K562 (cell line): ENCODE data around the gene STMP1. TPM values are rescaled to one million over a fixed set of nuclear protein-coding genes. Genes with fewer than 3 reads are reported as not detected.

Experiments used
- C11orf30 ChIP-seq: fragments of 450-650 bp; IDR thresholded peaks from 2 replicates; pipeline ENCODE4 v1.6.1; 2016; ENCODE audit warnings: low read depth, mild to moderate bottlenecking
- CCNT2 ChIP-seq: IDR thresholded peaks from 2 replicates; pipeline ENCODE4 v1.6.1; 2011; ENCODE audit warnings: borderline replicate concordance, low read depth, mild to moderate bottlenecking, moderate library complexity, mixed read lengths, low read length; ENCODE audit not compliant: insufficient read length; ENCODE audit errors: extremely low read depth
- CHD2 ChIP-seq: IDR thresholded peaks from 2 replicates; pipeline ENCODE4 v1.6.1; 2011; ENCODE audit warnings: low read depth, low read length
- ETS2 ChIP-seq: IDR thresholded peaks from 2 replicates; pipeline ENCODE4 v1.6.1; 2016; ENCODE audit warnings: borderline replicate concordance, missing genetic modification characterization, mild to moderate bottlenecking, moderate library complexity, missing compliant biosample characterization; ENCODE audit not compliant: poor library complexity, severe bottlenecking
- GTF2F1 ChIP-seq: IDR thresholded peaks from 2 replicates; pipeline ENCODE4 v1.6.1; 2011; ENCODE audit warnings: low read depth, low read length, improper control_type of control experiment
- HNRNPH1 ChIP-seq: fragments of 200-400 bp; formaldehyde crosslinking; optimal IDR thresholded peaks from 2 replicates; pipeline ENCODE3; 2017; ENCODE audit warnings: low read depth, mild to moderate bottlenecking, low read length, moderate library complexity
- MTA2 ChIP-seq: fragments of 450-650 bp; IDR thresholded peaks from 2 replicates; pipeline ENCODE4 v1.6.1; 2016; ENCODE audit warnings: low read depth
- TEAD1 ChIP-seq, 2 experiments: fragments of 450-650 bp in 1 of 2; sonication (generic) in 1 of 2; formaldehyde crosslinking; IDR thresholded peaks; 2 replicates each; pipeline versions ENCODE4 v1.4.0 to v1.8.0; 2020 to 2022; ENCODE audit warnings: mild to moderate bottlenecking in 2 of 2, missing genetic modification reagents in 1 of 2
- ZEB2 ChIP-seq: fragments of 450-650 bp; IDR thresholded peaks from 2 replicates; pipeline ENCODE4 v1.6.1; 2016
- polyA plus RNA-seq, 8 experiments: library from polyadenylated mRNA; depleted of rRNA in 4 of 8; stranded (reverse) in 5 of 8; unstranded in 3 of 8; fragments of >200 nt; fragmentation: Nextera tagmentation in 2 of 8; fragmentation: Illumina TruSeq in 1 of 8; extraction: Ambion mirVana in 2 of 8; extraction: Trizol in 1 of 8; gene quantifications; 2 replicates each; pipeline versions ENCODE4 v1.2.1 to v1.2.3, GENCODE V29; 2011 to 2014; ENCODE audit warnings: inconsistent platforms in 1 of 8, missing spikeins in 1 of 8
- total RNA-seq, 7 experiments: library from RNA; depleted of rRNA in 6 of 7; stranded (reverse); fragments of >200 nt in 6 of 7; fragmentation: Illumina TruSeq in 2 of 7; extraction: Trizol in 2 of 7; gene quantifications; 2 replicates each; pipeline versions ENCODE4 v1.2.1 to v1.2.3, GENCODE V29; 2011 to 2021; ENCODE audit warnings: low replicate concordance in 1 of 7
- TF ChIP-seq, protein P1 (sequence below): fragments of 250-450 bp; sonication (Bioruptor Pico); IDR thresholded peaks from 2 replicates; pipeline ENCODE4 v1.4.0; 2020; ENCODE audit warnings: mild to moderate bottlenecking, moderate library complexity
- TF ChIP-seq, protein P2 (sequence below): fragments of 450-650 bp; IDR thresholded peaks from 2 replicates; pipeline ENCODE4 v1.6.1; 2017; ENCODE audit warnings: antibody characterized with exemption
- TF ChIP-seq, protein P3 (sequence below), 2 experiments: fragments of 450-650 bp; IDR thresholded peaks; 2 replicates each; pipeline ENCODE4 v1.6.1; 2016; ENCODE audit warnings: mild to moderate bottlenecking in 2 of 2, borderline replicate concordance in 1 of 2, low read depth in 1 of 2, moderate library complexity in 1 of 2

Gene STMP1
- total and polyA plus RNA-seq, 9 of the 15 experiments (the other 6 are each of a cell fraction or from before 2014, with no cell fraction given), result 10.6 to 249 (median 56.8) TPM

- TF ChIP-seq, protein P1, sequence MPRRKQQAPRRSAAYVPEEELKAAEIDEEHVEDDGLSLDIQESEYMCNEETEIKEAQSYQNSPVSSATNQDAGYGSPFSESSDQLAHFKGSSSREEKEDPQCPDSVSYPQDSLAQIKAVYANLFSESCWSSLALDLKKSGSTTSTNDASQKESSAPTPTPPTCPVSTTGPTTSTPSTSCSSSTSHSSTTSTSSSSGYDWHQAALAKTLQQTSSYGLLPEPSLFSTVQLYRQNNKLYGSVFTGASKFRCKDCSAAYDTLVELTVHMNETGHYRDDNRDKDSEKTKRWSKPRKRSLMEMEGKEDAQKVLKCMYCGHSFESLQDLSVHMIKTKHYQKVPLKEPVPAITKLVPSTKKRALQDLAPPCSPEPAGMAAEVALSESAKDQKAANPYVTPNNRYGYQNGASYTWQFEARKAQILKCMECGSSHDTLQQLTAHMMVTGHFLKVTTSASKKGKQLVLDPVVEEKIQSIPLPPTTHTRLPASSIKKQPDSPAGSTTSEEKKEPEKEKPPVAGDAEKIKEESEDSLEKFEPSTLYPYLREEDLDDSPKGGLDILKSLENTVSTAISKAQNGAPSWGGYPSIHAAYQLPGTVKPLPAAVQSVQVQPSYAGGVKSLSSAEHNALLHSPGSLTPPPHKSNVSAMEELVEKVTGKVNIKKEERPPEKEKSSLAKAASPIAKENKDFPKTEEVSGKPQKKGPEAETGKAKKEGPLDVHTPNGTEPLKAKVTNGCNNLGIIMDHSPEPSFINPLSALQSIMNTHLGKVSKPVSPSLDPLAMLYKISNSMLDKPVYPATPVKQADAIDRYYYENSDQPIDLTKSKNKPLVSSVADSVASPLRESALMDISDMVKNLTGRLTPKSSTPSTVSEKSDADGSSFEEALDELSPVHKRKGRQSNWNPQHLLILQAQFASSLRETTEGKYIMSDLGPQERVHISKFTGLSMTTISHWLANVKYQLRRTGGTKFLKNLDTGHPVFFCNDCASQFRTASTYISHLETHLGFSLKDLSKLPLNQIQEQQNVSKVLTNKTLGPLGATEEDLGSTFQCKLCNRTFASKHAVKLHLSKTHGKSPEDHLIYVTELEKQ, result no peak
- TF ChIP-seq CCNT2, result peak; percentile 74
- no peak for TF ChIP-seq ETS2 (tag)
- TF ChIP-seq ZEB2, result peak; percentile 58
- no peak for TF ChIP-seq TEAD1 (CRISPR knock-in tag; IDR thresholded peaks at IDR 0.05)
- TF ChIP-seq HNRNPH1, result no peak
- no peak for TF ChIP-seq GTF2F1
- TF ChIP-seq MTA2, result peak; percentile 90
- TF ChIP-seq C11orf30, result peak; percentile 84
- no peak for TF ChIP-seq CHD2
- TF ChIP-seq, protein P2, sequence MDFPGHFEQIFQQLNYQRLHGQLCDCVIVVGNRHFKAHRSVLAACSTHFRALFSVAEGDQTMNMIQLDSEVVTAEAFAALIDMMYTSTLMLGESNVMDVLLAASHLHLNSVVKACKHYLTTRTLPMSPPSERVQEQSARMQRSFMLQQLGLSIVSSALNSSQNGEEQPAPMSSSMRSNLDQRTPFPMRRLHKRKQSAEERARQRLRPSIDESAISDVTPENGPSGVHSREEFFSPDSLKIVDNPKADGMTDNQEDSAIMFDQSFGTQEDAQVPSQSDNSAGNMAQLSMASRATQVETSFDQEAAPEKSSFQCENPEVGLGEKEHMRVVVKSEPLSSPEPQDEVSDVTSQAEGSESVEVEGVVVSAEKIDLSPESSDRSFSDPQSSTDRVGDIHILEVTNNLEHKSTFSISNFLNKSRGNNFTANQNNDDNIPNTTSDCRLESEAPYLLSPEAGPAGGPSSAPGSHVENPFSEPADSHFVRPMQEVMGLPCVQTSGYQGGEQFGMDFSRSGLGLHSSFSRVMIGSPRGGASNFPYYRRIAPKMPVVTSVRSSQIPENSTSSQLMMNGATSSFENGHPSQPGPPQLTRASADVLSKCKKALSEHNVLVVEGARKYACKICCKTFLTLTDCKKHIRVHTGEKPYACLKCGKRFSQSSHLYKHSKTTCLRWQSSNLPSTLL, result no peak
- TF ChIP-seq, protein P3, sequence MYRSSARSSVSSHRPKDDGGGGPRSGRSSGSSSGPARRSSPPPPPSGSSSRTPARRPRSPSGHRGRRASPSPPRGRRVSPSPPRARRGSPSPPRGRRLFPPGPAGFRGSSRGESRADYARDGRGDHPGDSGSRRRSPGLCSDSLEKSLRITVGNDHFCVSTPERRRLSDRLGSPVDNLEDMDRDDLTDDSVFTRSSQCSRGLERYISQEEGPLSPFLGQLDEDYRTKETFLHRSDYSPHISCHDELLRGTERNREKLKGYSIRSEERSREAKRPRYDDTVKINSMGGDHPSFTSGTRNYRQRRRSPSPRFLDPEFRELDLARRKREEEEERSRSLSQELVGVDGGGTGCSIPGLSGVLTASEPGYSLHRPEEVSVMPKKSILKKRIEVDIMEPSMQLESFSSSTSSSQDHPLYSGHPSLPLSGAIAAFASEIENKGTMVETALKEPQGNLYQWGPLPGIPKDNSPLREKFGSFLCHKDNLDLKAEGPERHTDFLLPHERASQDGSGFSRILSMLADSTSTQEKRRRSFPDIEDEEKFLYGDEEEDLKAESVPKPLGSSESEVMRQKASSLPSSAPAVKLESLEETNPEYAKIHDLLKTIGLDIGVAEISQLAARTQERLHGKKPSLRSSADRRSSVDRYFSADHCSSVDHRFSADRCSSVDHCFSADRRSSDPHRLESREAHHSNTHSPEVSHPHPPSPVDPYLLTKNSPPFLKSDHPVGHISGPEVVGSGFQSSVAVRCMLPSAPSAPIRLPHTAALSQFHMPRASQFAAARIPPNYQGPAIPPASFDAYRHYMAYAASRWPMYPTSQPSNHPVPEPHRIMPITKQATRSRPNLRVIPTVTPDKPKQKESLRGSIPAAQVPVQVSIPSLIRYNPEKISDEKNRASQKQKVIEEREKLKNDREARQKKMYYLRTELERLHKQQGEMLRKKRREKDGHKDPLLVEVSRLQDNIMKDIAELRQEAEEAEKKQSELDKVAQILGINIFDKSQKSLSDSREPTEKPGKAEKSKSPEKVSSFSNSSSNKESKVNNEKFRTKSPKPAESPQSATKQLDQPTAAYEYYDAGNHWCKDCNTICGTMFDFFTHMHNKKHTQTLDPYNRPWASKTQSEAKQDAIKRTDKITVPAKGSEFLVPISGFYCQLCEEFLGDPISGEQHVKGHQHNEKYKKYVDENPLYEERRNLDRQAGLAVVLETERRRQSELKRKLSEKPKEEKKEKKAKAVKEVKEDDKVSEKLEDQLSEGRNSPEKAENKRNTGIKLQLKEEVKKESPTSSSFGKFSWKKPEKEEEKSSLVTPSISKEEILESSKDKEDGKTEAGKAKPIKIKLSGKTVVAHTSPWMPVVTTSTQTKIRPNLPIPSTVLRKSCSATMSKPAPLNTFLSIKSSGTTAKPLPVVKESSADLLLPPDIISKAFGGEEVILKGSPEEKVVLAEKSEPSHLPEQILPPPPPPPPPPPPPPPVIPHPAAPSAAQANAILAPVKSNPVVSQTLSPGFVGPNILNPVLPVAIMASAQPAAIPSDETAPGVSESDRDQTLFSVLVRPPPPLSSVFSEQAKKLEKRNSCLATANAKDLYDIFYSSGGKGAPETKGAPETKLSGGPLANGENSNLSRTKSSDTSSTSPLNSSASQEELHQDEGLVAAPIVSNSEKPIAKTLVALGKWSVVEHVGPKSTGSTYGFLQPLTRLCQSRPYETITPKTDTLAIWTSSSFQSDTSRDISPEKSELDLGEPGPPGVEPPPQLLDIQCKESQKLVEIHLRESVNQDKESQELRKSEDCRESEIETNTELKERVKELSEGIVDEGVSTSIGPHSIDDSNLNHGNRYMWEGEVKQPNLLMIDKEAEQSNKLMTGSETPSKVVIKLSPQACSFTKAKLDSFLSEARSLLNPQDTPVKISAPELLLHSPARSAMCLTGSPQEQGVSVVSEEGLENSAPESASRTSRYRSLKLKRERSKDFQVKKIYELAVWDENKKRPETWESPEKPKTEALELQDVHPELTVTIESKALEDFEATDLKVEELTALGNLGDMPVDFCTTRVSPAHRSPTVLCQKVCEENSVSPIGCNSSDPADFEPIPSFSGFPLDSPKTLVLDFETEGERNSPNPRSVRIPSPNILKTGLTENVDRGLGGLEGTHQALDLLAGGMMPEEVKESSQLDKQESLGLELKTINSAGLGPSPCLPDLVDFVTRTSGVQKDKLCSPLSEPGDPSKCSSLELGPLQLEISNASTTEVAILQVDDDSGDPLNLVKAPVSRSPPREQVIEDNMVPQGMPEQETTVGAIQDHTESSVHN (IDR thresholded peaks at IDR 0.05; ENCODE audit: borderline replicate concordance in 1 of 2, low read depth in 1 of 2), result no peak; a peak in 1 of 4 replicates
Measured at GRCh38 chr7:135664046-135664589, 1.8 kb downstream of the STMP1 start (continued).
